Eye (tissue), 1 donor: ENCODE measurements around the gene TAPBP.
"Not testable (repeated sequence)": the region's sequence is repeated elsewhere in the genome, so short reads cannot be mapped to it uniquely, and the experiment has no call there.

ENCODE experiments used
- DNase-seq: peaks from one replicate; pipeline ENCODE4 v3.0.0-alpha.2; 2015

TAPBP gene

DNA sequence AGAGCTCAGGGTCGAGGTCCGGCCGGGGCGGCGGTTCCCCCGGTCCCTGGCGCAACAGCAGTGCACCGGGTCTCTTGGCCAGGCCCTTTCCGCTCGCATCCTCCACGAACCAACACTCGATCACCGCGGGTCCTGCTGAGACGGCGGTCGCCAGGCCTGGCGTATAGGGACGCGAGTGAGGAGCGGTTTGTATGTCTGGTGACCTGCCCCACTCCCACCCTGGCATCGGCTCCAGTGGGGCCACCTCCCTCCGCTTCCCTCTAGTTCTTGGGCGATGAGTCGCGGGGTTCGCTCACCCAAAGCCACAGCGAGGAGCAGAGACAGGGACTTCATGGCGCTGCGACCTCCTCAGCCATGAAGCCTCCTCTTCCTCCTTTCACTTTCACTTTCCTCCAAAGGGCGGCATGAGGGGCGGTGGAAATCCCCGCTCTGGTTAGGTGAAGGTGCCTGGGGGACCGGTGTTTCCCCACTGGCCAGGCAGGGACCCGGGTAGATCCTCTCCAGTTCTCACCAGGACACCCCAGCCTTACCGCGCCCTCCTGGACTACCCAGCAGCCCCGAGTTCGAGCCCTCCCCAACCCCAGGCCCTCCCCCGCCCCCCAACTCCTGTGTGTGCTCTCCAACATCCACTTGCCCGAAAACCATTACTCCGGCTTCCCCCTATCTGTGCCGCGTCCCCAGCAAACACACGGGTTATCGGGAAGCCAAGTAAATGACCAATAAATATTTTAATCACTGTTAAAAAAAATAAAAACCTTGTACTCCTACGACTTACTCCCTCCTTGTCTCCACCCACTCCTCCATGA lies at the start of gene TAPBP:
Gene TAPBP (minus strand): TSS at position 370 of the 806 bp plus-strand sequence. CDS start 37 bp downstream, at position 333.
- DNase-seq: peak; percentile 80

DNA sequence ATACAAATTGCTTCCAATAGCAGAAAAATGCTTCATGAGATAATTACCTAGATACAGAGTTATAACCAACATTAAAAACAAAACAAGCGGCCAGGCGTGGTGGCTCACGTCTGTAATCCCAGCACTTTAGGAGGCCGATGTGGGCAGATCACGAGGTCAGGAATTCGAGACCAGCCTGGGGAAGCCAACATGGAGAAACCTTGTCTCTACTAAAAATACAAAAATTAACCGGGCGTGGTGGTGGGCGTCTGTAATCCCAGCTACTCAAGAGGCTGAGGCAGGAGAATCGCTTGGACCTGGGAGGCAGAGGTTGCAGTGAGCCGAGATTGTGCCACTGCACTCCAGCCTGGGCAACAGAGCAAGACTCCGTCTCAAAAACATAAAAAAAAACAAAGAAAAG lies 49.6 kb upstream of the TAPBP start:
- DNase-seq: not testable (repeated sequence)

DNA sequence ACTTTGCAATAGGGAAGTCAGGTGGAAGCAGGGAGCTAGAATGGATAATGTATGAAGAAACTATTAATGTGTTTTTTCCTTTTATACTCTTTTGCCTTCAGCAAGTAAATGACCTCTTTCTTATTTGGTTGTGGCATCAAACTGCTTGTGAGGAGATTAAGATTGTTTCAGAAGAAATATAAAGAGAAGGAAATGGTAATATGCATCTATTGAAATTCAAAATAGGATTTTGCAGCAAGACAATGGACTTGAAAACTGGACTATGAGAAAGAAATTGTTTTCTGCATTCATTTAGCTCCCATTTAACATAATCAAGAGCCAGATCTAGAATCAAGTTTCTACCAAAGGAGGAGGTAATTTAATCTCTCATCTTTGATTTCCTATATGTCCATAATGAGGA lies 45.5 kb upstream of the TAPBP start:
- no peak for DNase-seq

DNA sequence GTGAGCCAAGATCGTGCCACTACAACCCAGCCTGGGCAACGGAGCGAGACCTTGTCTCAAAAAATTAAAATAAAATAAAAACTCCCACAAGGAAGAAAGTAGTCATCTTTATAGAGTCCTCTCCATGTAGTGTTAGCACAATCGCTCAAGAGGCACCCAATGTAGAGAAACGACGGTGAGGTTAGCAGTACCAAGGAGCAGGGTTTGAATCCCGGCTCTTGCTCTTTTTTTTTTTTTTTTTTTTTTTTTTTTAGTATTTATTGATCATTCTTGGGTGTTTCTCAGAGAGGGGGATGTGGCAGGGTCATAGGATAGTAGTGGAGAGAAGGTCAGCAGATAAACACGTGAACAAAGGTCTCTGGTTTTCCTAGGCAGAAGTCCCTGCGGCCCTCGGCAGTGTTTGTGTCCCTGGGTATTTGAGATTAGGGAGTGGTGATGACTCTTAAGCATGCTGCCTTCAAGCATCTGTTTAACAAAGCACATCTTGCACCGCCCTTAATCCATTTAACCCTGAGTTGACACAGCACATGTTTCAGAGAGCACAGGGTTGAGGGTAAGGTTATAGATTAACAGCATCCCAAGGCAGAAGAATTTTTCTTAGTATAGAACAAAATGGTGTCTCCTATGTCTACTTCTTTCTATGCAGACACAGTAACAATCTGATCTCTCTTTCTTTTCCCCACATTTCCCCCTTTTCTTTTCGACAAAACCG lies 43.4 kb upstream of the TAPBP start:
- DNase-seq: not testable (repeated sequence)

GRCh38 chr6:33356295-33356694 lies 42.4 kb upstream of the TAPBP start:
- DNase-seq: no peak

DNA sequence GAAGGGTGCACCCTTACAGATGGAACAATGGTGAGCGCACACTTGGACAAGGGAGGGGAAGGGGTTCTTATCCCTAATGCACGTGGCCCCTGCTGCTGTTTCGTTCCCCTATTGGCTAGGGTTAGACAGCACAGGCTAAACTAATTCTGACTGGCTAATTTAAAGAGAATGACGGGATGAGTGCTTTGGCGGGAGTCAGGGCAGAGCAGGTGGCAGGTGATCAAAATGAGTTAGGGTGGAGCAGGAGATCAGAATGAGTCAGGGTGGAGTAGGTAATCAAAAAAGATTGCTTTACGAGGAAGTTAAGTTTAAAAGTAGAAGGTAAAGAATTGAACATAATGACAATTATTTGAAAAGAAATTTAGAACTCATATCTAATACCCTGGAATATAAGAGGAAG lies 42.0 kb upstream of the TAPBP start:
- DNase-seq: not testable (repeated sequence)

- DNase-seq: no peak
Measured at GRCh38 chr6:33347816-33348215, 33.9 kb upstream of the TAPBP start.

GRCh38 chr6:33346972-33347371 lies 33.1 kb upstream of the TAPBP start:
- not testable (repeated sequence) for DNase-seq

DNA sequence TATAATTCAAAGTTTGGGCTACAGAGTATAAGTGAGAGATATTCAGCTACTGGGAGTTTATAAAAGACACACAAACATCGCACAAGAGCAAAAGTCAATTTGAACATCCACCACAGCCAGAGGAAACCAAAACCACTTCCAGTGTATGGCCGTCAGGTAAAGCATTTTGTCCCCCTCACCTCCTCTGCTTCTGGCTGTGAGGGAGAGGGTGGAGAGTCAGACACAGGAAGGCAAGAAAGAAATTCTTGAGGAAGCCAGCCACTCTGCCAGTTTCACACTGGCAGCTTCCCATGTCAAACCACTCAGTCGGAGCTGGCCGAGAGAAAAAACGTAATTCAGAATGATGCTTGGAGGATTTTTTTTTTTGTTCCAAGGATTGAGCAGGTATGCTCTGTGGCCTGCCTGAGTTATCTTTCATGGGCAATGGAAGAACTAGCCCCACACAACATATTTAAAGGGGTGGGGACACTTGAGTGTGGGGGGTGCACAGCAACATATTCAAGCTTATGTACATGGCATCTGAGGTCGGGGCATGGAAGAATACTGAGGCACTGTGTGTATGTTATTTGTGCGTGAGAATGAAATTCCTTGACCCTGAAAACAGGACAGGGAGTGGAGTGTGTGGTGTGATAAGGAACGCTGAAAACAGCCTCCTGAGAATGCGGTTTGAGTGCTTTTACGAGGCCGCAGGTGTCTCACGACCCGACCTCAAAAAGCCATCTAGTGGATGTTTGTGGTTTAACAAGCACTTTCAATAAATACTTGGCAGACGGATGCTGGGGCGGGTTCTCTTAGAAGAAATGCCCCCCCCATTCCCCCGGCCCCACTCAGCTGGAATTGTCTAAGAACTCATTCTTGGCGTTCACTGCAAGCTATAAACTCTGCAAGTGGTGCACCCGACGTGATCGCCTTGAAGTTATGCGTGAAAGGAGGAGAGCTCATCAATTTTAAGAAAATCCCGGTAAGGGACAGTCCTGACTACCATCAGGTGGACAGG lies 31.1 kb upstream of the TAPBP start:
- DNase-seq: peak; percentile 90

DNA sequence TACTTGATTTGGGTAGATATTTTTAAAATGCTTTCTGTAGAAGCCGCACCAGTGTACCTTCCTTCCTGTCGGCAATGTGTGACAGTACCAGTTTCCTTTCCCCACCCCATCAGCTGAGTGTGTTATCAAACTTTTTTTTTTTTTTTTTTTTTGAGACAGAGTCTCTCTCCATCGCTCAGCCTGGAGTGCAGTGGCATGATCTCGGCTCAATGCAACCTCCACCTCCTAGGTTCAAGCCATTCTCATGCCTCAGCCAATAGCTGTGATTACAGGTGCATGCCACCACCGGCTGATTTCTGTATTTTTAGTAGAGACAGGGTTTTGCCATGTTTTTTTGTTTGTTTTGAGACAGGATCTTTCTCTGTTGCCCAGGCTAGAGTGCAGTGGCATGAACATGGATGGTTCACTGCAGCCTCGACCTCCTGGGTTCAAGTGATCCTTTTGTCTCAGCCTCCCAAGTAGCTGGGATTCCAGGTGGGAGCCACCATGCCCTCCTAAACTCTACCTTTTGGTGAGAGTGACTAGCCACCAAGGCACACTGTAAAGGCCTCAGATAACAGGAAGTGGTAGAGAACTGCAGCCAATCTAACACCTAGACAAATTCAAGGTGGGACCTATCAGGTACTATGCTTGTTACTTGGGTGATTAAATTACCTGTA lies 30.2 kb upstream of the TAPBP start:
- no peak for DNase-seq

DNA sequence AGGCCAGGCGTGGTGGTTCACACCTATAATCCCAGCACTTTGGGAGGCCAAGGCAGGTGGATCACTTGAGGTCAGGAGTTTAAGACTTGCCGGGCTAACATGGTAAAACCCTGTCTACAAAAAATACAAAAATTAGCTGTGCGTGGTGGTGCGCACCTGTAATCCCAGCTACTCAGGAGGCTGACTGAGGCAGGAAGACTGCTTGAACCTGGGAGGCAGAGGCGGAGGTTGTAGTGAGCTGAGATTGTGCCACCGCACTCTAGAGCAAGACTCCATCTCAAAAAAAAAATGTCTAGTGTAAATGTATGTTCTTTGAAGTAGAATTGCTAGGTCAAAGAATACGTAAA lies 29.7 kb upstream of the TAPBP start:
- DNase-seq: not testable (repeated sequence)

DNA sequence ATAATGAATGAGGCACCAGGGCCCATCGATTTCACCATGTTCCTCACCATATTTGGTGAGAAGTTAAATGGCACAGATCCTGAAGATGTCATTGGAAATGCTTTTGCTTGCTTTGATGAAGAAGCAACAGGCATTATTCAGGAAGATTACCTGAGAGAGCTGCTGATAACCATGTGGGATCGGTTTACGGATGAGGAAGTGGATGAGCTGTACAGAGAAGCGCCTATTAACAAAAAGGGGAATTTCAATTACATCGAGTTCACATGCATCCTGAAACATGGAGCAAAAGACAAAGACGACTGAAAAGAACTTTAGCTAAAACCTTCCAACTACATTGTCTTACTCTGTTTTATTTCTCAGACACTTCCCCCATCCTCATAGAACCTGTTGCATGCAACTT lies 25.3 kb upstream of the TAPBP start:
- DNase-seq: no peak

DNA sequence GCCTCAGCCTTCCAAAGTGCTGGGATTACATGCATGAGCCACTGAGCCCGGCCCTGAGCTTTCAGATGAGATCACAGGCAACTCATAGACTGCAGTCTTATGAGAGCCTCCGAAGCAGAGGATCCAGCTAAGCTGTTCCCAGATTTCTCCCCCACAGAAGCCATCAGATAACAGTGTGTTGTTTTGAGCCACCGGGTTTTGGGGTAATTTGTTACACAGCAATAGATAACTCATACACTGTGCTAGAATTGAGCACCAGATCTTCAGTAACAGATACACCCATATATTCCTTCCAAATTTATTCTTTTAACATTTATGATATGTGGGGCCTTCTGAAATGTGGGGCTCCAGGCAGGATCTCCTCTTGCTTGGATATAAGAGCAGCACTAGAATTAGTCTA lies 22.6 kb upstream of the TAPBP start:
- no peak for DNase-seq

DNA sequence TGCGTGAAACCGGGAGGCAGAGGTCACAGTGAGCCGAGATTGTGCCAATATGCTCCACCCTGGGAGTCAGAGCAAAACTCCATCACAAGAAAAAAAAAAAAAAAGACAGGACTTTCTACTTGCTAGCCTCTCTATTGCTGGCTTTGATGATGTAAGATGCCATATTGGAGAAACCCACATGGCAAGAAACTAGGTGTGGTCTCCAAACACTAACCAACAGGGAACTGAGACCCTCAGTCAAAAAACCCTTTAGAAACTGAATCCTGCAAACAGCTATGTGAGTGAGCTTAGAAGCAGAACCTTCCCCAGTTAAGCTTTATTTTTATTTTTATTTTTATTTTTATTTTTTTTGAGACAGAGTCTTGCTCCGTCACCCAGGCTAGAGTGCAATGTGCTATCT lies 22.0 kb upstream of the TAPBP start:
- DNase-seq: no peak

GRCh38 chr6:33333666-33334065 lies 19.8 kb upstream of the TAPBP start:
- no peak for DNase-seq

DNA sequence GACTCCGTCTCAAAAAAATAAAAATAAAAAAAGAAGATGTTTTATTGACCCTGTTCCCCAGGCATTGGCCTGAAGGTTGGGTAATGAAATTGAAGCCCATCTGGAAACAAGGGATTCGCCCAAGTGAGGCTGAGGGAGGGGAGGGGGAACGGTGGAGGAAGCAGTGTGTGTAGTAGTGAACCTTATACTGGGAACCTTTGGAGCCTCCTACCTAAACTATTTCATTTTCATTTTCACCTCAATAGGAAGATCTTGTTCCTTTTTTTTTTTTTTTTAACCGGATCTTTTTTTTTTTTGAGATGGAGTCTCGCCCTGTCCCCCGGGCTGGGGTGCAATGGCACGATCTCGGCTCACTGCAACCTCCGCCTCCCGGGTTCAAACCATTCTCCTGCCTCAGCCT lies 16.9 kb upstream of the TAPBP start:
- no peak for DNase-seq

DNA sequence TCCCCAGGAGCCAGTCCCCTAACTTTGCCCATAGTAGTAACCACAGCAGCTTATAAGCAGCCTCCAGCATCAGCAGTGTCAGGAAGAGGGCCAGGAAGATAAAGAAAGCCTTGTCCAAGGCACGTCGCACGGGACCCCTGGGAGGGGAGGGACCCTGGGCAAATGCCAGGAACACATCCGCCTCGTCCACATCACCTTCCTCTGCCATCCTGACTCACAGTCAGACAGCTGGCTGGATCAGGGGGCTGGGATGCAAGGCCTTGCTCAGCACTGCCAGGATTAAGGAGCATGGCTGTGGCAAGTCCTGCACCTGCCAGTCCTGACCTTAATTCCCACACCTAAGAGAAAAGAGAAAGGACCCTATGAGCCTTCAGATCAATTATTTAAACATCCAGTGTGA lies 15.2 kb upstream of the TAPBP start:
- DNase-seq: no peak

GRCh38 chr6:33324125-33324524 lies 10.2 kb upstream of the TAPBP start:
- DNase-seq: no peak

DNA sequence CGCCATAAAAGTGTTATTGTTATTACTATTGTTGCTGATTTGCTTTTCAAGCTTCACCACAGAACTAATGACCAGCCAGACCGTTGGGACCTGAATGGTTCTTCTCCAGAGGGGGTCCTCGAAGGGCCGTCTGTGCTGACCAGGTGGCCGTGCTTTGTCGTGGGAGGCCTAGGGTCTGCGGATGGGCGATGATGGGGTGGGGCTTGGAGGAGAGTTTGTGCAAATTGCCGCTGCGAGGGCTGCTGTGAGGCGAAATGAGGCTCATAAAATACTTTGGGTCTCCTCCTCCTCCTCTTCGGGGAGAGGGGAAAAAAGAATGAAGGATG lies 9.7 kb upstream of the TAPBP start:
- DNase-seq: no peak

DNA sequence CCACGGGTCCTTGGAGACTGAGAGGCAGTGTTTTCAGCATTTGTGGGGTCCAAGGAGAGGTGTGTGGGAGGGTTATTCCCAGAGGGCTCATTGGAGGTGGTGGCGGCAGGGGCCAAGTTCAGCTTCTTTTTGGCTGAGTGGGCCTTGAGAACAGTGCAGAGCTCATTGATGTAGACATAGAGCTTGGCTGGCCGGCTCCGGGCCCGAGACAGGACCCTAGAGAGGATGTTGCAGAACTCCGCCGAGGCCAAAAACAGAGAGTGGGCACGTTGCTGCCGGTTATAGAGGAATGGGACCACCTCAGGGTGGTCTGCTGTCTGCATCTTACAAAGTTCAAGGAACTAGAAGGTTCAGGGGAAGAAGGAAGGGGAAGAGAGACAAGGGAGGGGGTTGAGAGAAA lies 7.3 kb upstream of the TAPBP start:
- DNase-seq: no peak

DNA sequence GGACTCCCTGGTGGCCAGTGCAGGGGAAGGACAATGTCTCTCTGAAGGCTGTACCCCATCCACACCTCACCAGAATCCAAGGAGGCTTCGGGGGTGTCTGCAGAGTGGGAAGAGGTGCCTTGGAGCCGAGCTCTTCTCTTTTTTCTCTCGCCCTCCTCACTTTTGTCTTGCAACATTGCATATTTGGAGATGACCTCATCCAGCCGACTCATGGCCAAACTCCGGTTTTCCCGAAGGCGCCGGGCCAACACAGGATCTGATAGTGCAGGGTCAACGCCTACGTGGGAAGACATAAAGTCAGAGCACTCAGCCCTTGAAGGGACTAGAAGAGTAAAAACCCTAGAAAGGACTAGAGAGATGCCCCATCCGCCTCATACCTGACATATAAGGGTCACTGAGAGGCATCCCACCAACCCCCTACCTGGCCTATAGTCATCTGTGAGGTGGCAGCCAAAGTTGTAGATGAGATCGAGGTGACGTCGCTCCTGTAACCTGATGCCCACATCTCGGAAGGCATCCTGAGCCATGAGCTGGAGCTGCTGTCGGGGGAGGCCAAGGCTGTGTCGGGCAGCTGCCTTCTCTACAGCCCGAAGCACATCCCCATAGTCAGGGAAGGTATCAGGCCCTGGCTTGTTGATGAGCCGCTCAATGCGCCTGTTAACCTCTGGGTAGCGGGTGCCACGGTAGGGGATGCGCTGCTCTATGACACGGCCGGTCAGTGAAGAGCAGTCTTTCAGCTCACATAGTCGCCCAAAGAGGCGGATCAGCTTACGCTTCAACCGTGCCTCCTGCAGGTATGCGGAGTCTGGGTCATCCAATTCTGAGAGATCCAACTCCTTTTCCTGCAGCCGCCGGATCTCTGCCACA lies 6.7 kb upstream of the TAPBP start:
- no peak for DNase-seq

- DNase-seq: no peak
Measured at GRCh38 chr6:33319939-33320314, 6.0 kb upstream of the TAPBP start.
